GM19455 (cell line): Measurements from ENCODE around the gene UNC13A.
"Not testable (repeated sequence)": the region's sequence is repeated elsewhere in the genome, so short reads cannot be mapped to it uniquely, and the experiment has no call there.

Experiments used
- ATAC-seq: cut with Tn5 transposase; IDR thresholded peaks from one replicate; pipeline ENCODE4 v1.9.1; 2021; ENCODE audit not compliant: unreplicated experiment

The UNC13A gene

DNA sequence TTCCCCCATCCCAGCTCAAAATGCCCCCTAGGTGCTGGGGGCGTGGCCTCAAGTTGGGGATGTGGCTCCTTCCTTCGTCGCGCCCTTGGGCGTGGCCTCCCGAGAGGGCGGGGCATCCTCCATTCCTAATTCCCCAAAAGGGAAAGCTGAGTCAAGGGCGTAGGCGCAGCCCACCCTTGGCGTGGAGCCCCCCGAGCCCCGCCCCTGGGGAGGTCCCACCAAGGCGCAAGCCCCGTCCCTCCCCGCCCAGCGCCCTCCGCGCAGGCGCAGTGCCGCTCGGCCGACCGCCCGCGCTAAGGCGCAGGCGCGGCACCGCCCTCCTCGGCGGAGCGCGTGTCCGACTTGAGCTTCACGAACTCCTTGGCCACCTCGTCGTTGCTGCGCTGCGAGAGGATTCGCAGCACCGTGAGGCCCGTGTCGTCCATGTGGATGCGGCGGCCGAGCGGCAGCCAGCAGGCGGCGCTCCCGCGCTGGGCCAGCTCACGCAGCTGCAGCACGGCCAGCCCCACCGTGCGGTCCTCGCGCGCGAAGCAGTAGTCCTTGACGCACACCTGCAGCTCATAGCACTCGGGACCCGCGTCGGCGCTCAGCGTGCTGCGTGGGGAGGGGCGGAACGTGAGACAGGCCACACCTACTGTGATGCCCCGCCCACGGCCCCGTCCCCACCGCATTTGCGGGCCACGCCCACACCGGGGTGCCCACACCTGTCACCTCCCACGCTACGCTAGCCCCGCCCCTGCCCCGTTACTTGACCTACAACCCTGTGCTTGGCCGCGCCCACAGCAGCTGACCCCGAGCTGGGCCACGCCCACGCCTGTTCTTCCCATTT, 82.2 kb downstream of the UNC13A start:
- peak; percentile 66 for ATAC-seq

DNA sequence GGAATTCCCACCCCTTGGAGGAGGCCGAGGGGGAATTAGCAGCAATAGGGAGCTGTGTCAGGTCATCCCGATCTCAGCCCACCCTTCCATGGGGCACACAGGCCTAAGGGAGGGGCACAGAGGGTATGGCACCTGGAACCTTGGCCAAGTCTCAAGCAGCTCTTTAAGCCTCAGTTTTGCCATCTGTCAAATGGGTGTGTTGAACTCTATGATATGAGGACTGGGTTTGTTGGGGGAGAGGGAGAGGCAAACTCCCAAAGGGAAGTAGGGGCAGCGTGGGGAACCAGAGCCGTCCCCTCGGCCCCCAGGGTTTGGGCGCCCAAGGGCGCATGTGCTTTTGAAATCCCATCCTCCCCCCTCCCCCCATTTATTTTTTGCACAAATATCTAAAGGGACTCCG, 83.0 kb downstream of the UNC13A start:
- no peak for ATAC-seq

- no peak for ATAC-seq
Observed at GRCh38 chr19:17604372-17605025, 83.7 kb downstream of the UNC13A start.

- no peak for ATAC-seq
Observed at GRCh38 chr19:17602872-17603510, 85.2 kb downstream of the UNC13A start.

- no peak for ATAC-seq
Observed at GRCh38 chr19:17602217-17602616, 85.9 kb downstream of the UNC13A start.

DNA sequence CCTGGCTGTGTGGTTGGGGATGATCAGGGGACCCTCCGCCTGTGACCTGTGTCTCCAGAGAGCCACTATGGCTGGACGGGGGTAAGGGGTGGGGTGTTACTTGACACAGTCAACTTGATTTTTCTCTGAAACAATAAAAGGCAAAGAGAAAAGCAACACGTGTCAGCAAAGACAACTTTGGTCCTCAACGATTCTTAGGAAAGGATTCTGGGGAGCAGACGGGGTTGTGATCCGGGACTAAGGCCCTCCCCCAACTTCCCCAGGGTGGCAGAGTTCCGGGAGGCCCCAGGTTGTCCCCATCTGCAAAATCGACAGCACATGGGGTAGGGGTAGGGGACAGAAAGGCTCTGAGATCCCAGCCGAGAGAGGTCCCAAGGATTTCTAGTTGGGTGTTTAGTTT, 86.5 kb downstream of the UNC13A start:
- ATAC-seq = no peak

DNA sequence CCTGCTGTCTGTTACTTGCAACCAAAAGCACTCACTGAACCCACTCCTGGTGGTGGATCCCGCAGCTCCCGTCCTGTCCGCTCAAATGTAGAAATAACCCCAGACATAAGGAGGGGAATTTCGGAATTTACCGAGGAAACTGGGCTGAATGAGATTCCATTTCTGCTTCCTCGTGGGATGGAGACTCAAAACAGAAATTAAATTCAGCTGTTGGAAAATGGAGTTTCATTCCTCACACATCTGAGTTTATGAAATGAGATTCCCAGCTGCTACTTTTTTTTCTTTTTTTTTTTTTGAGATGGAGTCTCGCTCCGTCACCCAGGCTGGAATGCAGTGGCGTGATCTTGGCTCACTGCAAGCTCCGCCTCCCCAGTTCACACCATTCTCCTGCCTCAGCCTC, 88.4 kb downstream of the UNC13A start:
- no peak for ATAC-seq

GRCh38 chr19:17598953-17599352, 89.2 kb downstream of the UNC13A start:
- no peak for ATAC-seq

DNA sequence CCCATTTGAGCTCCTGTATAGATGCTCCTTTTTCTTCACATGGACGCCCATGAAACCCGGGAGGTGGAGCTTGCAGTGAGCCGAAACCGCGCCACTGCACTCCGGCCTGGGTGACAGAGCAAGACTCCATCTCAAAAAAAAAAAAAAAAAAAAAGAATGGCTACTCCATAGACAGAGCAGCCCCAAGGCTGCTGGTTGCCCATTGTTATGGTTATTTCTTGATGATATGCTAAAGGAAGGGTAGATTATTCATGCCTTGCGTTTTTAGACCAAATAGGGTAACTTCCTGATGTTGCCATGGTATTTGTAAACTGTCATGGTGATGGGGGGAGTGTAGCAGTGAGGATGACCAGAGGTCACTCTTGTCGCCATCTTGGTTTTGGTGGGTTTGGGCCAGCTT, 90.1 kb downstream of the UNC13A start:
- ATAC-seq = not testable (repeated sequence)

- ATAC-seq = not testable (repeated sequence)
Observed at GRCh38 chr19:17594296-17594695, 93.9 kb downstream of the UNC13A start.

- no peak for ATAC-seq
Observed at GRCh38 chr19:17590866-17591265, 97.3 kb downstream of the UNC13A start.

- ATAC-seq = not testable (repeated sequence)
Observed at GRCh38 chr19:17585395-17585794, 102.8 kb downstream of the UNC13A start.

DNA sequence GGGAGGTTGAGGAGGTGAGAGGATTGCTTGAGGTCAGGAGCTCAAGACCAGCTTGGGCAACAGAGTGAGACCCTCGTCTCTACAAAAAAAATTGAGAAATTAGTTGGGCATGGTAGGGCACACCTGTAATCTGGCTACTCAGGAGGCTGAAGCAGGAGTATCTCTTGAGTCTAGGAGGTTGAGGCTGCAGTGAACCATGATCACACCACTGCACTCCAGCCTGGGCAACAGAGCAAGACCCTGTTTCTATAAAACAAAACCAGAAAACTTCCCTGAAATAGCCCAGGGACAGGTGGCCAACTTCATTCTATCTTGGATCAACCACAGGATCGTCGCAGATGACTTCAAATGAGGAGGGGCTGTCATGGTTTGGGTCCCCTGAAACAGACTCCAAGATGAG, 104.0 kb downstream of the UNC13A start:
- ATAC-seq = no peak

DNA sequence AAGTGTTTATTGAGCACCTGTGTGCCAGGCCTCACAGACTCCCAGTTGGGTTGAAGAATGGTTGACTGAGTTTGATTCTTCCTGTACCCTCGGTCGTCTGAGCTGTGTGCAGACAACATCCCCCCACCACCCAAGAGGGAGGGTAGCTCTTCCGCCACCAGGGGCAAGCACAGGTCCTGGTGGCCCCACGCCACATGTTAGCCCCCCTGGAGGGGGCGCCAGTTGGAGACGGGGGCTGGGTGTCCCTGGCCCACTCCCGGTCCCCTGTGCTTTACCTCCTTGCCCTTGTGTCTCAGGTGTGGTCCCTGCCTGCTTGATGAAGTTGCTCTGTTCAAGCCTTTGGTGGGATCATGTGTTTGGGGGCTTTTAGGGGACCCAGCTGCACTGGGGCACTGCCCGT, 105.5 kb downstream of the UNC13A start:
- ATAC-seq = no peak

- no peak for ATAC-seq
Observed at GRCh38 chr19:17581211-17581874, 106.8 kb downstream of the UNC13A start.

DNA sequence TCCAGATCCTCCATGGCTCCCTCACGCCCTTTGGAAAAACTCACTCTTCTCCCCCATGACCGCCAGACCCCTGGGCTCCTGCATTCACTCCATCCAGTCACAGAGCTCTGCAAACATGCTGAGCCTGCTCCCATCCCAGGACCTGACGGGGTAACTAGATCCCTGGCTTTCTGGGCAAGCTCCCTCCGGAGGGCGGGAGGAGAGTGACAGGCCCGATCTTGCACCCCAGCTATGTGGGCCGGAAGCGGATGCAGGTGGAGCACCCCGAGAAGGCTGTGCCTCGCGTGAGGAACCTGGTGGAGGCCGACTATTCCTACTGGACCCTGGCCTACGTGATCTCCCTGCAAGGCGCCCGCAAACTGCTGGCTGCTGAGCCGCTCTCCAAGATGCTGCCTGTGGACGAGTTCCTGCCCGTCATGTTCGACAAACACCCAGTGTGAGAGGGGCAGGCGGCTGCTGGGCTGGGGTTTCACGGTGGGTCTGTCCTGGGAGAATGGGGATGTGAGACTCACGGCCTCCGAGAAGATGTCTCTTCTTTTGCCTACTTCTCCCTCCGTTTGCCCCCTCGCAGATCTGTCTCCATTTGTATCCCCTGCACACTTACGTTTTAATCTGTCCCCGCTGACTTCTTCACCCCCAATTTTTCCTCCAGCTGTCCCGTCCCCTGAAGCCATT, 107.5 kb downstream of the UNC13A start:
- no peak for ATAC-seq

DNA sequence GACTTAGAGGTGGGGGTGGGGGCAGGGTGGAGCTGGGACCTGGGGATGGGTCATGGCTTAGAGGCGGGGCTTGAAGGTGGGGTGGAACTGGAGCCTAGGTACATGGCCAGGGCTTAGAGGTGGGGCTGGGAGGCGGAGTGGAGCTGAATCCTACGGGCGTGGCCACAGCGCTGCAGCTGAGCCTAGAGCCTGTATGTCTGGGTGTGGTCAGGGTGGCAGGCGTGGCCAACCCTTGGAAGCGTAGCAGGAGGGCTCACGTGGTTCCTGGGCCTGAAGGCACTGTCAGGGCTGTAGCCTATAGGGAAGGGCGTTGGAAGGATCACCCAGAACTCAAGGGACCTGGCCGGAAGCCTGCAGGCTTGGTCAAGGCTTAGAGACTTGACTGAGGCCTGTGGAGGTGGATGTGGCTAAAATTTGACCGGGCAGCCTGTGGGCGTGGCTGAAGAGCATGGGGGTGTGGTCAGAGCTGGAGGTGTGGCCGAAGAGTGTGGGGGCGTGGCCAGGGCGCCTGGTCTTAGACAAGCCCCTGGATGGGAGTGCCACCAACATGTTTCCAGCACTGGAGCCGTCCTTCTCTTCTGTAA, 108.4 kb downstream of the UNC13A start:
- no peak for ATAC-seq

DNA sequence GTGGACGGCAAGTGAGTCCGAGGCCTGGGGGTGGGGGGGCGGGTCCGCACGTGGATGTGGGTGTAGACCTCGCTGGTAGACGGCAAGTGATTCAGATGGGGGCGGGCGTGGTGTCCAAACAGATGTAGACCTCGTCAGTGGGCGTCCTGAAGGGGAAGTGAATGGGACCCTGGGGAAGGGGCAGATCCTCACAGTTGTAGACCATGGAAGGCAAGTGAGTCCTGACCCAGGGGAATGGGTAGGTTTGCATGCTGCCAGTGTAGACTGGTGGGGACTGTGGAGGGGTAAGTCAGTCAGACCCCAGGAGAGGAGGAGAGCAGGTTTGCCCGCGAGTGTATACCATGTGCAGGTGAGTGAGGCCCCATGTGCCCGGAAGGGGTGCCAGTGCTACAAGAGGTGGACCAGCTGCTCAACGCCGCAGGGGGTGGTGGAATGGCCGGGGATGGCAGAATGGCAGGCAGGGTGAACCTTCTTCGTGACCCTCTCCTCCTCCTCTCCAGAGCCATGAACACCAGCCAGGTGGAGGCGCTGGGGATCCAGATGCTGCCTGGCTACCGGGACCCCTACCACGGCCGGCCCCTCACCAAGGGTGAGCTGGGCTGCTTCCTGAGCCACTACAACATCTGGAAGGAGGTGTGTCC, 110.6 kb downstream of the UNC13A start:
- ATAC-seq = no peak

- no peak for ATAC-seq
Observed at GRCh38 chr19:17576758-17577456, 111.2 kb downstream of the UNC13A start.
